ENCODE results near the gene GPR33.
"Not testable (repeated sequence)": the region's sequence is repeated elsewhere in the genome, so short reads cannot be mapped to it uniquely, and the experiment has no call there.

GPR33 gene, protein sequence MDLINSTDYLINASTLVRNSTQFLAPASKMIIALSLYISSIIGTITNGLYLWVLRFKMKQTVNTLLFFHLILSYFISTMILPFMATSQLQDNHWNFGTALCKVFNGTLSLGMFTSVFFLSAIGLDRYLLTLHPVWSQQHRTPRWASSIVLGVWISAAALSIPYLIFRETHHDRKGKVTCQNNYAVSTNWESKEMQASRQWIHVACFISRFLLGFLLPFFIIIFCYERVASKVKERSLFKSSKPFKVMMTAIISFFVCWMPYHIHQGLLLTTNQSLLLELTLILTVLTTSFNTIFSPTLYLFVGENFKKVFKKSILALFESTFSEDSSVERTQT

DNA sequence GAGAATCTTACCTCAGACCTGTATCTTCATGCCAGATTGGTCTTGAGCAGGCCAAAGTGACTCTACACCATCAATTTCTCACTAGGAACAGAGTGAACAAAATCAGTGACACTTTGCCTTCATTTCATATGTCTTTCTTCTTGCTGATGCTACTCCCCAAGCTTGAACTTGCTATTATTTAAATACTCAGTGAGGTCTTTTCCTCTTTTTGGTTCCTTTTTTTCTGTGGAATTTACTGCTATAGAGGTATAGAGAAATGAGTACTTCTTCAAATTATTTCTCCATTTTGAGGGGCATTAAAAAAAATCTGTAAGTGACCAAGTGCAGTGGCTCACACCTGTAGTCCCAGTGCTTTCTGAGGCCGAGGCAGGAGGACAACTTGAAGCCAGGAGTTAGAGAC lies at the start of gene GPR33:
Gene GPR33, minus strand, starts transcription at position 154 of the 400 bp plus-strand sequence. CDS start 4,074 bp downstream, outside the sequence.
- no peak for DNase-seq (ENCODE audit: low read depth in 2 of 2)

DNA sequence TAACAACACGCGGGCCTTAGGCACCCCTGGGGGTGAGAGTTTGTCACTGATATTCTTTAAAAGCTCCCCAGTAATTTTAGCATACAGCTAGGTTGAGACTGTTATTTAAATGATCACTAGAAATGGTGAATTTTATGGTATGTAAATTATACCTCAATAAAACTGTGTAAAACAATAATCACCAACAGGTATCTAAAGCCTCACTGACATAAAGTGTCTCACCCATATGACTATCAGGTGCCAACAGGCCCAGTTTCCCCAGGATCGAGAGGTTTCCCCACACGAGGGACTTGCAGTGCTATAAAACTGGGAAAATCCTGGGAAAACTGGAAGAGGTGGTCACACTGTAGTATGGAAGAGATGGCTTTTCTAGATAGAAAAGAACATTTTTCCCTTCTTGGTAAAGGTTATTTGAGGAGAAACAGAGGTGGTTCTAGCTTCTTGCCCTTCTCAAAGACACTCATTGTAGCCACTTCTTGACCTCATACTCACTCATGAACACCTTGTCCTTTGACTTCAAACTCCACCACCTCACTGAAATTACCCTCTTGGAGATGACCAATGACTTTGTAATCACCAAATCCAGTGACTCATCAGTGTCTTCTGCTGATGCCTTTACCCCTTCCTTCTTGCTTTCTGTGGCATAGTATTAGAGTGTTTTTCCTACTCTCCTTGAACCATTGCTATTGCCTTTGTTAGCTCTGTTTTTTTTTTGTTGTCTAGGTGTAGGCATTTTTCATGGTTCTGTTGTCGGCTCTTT lies 48.5 kb upstream of the GPR33 start:
- DNase-seq (ENCODE audit: low read depth in 2 of 2): no peak

DNA sequence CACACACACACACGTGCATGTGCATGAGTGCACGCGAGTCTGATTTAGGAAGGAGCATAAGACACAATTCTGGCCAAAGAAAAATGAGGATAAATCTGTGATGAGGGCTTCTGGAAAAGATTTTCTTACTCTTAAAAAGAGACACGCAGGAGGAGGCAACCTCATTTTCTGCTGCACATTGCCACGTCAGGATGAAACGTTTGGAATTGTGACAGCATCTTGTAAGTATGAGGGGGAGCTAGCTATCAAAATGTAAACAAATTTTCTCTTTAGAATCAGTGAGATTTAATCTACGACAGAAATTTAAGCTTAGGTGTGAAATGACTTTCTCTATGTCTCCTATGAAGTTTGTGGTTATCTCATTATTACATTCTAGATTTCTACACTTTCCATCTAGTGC lies 42.3 kb upstream of the GPR33 start:
- DNase-seq (ENCODE audit: low read depth in 2 of 2): no peak

DNA sequence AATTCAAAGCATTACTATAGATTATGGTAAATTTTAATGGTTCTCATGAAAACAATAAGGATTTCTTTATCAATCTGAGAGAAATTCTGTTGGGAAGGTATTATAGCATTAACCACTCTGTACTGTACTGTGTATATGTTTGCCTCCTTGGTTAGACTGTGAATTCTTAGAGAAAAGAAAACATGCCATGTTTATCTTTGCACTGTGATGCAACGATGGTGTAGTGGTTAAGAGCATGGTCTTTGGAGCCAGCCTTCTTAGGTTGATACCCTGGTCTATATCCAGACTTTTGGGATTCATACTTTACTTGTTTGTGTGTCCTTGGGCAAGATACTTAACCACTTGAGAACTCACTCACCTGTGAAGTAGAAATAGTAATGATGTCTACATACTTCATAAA lies 41.2 kb upstream of the GPR33 start:
- no peak for DNase-seq (ENCODE audit: low read depth in 2 of 2)

DNA sequence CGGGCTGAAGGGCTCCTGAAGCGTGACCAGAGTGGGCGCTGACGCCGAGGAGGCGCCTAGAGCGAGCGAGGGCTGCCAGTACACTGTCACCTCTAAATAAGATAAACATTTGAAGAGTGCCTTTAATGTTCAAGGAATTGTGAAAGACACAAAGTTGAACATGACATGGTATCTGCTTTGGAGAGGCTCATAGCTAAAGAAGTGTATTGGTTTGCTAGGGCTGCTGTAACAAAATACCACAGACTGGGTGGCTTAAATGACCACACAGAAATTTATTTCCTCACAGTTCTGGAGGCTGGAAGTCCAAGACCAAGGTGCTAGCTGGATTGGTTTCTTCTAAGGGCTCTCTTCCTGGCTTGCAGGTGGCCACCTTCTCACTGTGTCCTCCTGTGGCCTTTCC lies 39.7 kb upstream of the GPR33 start:
- DNase-seq (ENCODE audit: low read depth in 2 of 2): no peak

DNA sequence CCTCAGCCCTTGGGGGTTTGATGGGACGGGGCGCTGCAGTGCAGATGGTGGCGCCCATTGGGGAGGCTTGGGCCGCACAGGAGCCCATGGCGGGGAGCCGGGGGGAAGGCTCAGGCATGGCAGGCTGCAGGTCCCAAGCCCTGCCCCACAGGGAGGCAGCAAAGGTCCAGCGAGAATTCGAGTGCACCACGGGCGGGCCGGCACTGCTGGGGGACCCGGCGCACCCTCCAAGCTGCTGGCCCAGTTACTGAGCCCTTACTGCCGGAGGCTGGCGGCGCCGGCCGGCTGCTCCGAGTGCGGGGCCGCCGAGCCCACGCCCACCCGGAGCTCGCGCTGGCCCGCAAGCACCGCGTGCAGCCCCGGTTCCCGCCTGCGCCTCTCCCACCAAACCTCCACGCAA lies 39.2 kb upstream of the GPR33 start:
- no peak for DNase-seq (ENCODE audit: low read depth in 2 of 2)

DNA sequence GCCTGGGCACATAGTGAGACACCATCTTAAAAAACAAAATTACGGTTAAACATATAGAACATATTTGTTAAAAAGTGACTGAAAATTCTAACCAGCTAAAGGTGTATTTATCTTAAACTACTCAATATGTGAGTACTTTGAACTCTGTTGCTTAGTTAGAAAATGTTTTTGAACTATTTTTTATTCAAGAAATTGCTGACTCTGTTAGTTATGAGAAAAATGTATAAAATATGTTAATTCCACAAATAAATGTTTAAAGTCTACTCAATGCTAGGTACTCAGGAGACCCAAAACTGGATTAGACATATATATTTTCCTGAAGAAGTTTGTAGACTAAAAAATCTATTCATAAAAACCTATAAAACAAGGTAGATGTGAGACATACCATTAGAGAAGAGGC lies 23.0 kb upstream of the GPR33 start:
- no peak for DNase-seq (ENCODE audit: low read depth in 2 of 2)

DNA sequence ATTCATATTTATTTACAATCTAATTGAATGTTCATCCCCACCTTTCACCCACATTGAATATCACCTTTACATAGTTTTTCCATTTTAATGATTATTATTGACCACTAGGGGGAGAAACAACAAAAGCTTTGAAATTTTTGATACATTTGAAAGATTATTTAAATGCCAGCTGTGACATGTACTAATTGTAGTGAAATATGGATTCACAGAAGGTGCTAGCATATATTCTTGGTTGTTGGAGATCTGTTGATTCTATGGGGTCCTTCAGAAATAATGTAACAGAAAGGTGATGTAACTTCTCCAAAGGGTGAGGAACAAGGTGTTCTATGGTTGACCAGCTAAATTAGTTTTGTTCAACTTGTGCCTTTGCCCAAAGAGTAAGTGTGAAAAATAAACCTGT lies 22.4 kb upstream of the GPR33 start:
- DNase-seq (ENCODE audit: low read depth in 2 of 2): no peak

DNA sequence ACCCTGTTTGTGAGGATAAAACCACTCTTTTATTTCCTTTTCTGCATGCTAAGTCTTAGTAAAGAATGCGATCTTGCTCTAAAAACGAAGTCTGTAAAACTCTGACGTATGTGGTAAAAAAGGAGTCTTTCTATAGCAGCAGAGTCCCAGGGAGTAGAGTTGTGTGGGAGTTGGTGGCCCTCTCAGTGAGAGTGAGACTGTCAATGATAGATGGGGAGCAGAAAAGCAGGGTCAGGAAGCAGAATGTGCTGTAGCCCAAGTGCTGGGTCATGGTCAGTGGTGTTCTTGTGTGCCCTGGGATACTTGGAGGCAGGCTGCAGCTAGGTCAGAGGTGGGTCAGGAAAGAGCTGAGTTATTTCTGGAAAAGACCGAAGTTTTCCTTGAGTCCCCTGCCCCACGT lies 20.3 kb upstream of the GPR33 start:
- no peak for DNase-seq (ENCODE audit: low read depth in 2 of 2)

DNA sequence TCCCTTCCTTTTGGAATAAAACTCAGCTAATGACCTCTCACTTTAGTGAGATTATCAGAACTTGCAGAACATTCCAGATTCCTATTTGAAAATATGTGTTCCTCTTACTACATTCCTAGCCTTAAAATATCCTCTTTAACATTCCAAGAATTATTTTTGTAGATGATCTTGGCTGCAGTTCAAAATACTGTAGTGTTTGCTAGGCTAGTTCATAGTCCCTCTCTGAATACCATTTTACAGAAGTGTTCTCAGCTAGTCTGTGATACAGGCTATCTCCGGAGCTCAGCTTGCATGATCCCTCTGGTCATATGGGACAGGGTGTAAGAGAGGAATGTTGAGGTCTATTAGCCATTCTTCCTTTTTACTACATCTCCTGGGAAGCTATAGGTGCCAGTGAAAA lies 17.6 kb upstream of the GPR33 start:
- no peak for DNase-seq (ENCODE audit: low read depth in 2 of 2)

DNA sequence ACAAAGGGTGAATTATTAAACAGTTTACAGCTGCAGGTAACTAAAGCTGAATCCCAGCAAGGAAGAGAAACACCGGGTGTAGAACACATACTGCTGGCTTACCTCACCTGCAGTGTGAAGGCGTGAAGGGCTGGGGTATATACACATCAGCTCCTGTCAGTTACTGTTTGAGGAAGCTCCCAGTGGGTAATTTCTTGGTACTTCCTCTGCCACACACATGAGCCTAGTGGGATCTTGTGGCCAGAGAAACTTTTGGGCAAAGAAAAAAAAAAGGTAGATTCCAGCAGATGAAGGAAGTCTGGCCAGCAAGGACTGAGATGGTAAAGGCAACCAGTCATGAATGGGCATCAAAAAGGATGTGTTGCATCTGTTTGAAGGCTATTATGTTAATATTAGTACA lies 14.0 kb upstream of the GPR33 start:
- DNase-seq (ENCODE audit: low read depth in 2 of 2): no peak

DNA sequence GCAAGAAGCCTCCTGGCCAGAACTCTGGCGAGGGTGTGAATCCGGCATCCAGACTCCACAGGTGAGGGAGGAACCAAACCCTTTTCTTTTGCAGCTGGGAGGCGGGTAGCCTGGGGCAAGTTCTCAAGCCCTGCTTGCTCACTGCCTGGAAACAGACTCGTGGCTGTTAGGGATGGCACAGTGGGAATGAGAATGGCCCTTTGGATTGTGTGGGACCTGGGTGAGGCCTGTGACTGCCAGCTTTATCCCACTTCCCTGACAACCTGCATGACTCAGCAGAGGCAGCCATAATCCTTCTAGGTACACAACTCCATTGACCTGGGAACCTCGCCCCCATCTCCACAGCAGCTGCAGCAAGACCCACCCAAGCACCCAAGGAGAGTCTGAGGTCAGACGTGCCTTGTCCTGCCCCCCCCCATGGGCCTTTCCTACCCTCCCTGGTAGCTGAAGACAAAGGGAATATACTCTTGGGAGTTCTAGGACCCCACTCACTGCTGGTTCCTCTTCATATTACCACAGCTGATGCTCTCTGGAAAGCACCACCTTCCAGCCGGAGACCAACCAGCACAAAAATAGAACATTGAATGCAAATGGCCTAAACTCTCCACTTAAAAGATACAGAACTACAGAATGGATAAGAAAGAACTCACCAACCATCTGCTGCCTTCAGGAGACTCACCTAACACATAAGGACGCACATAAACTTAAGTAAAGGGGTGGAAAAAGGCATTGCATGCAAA lies 5.1 kb upstream of the GPR33 start:
- no peak for DNase-seq (ENCODE audit: low read depth in 2 of 2)

DNA sequence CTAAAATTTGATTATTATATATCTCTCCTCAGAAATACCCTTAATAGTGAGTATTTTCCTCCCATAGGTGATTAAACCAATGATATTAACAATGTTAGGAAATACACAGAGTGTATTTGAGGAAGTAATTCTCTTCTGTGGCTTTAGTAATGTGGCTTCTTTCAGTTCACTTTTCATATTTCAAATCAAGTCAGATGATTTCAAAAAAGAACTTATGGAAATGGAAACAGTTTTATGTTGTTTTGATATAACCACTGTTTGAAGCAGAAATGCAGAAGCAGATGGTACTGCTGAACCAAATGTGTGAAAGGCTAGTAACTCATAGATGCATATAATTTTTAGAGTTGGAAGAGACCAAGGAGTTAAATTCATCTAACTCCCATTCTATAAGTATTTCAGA lies 1.9 kb upstream of the GPR33 start:
- no peak for DNase-seq (ENCODE audit: low read depth in 2 of 2)

DNA sequence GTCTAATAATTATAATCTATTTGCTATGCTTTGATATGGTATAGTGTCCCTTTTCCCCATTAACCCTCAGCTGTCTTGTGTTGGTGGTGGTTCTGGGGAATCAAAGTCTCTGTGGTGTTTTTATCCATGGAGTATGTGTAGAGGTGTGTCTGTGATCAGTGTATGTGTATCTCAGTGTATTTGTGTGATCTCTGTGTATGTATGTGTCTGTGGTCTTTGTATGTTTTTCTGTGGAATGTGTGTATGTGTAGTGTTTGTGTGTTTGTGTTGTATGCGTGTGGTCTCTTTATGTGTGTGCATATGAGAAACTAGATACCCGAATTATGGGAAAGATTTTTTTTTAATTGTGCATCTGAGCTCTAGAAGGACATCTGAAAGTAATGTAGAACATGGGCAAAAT lies 1.1 kb downstream of the GPR33 start:
- DNase-seq (ENCODE audit: low read depth in 2 of 2): no peak

DNA sequence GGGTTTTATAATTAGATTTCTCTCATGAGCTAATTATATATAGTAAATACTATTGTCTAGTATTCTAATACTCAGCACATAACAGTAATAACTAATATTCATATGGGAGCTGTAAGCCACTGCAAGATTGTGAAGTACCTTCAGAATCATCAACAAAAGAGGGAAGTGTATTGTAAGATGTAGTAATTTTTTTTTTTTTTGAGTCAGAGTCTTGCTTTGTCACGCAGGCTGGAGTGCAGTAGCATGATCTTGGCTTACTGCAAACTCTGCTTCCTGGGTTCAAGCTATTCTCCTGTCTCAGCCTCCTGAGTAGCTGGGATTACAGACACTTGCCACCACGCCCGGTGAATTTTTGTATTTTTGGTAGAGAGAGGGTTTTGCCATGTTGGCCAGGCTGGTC lies 3.1 kb downstream of the GPR33 start:
- no peak for DNase-seq (ENCODE audit: low read depth in 2 of 2)

DNA sequence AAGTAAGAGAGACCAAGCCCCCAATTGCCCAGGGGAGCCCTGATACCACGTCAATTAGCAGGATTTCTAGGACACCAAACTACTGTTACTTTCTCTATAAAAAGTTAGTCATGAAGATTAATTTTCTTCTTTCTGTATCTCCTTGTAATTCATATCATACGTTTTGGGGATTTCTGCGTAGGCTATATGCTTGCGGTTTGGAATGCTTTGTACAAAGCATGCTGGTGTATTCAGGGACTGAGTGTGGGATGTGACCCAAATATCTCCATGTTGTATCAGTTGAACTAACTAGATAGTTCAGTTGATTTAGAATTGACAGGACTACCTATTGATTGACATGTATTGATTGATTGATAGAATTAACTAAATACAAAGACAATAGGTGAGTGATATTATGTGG lies 7.7 kb downstream of the GPR33 start:
- DNase-seq (ENCODE audit: low read depth in 2 of 2): no peak

DNA sequence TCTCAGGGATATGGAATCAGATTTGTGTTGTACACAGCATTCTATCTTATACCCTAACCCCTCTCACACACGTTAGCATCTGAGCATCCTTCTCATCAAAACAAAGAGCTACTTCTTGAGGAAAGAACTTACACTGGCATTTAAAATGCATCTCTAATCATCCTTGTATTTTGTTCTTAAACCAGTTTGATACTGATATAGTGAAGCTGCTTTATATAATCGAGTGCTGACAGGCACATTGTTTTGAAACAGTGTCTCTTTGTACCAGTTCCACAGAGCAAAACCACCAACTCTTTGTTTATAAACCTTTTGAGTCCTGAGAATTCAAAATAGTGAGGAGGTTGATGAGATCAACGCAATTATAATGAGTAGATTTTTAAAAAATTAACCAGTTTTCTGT lies 8.8 kb downstream of the GPR33 start:
- DNase-seq (ENCODE audit: low read depth in 2 of 2): no peak

DNA sequence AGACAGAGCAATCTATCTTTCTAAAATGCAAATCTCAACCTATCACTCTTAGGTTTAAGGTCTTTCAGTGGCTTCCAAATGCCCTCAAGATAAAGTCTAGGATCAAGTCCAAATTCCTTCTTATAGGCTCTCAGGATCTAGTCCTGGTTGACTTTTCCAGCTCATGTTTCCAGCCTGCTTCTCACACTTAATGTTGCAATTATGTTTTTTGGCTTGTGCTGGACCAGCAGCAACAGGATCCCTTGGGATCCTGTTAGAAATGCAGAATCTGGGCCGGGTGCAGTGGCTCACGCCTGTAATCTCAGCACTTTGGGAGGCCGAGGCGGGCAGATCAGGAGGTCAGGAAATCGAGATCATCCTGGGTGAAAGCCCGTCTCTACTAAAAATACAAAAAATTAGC lies 10.6 kb downstream of the GPR33 start:
- no peak for DNase-seq (ENCODE audit: low read depth in 2 of 2)

DNA sequence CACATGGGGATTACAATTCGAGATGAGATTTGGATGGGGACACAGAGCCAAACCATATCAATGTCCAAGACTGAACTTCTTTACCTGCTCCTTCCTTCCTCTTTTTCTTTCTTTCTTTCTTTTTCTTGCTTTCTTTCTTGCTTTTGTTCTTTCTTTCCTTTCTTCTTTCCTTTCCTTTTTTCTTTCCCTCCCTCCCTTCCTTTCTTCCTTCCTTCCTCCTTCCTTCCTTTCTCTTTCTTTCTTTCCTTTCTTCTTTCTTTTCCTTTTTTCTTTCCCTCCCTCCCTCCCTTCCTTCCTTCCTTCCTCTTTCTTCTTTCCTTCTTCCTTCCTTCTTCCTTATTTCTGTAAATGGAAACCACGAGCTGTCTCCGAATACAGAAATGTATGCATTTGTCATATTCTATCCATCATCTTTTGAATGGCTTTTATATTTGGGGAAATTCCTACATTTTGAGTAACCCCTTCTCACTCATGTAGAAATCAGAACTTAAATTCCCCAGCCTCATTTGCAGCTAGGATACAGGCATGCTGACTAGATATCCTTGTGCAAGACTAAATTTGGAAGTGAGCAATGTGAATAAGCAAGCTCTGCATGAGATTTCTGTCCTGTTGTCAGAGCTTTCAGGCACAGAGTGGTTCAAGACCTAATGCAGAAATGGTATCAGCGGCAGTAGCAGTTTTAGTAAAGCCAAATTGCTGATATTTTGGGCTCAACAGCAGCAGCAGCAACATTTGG lies 11.5 kb downstream of the GPR33 start:
- DNase-seq (ENCODE audit: low read depth in 2 of 2): no peak

DNA sequence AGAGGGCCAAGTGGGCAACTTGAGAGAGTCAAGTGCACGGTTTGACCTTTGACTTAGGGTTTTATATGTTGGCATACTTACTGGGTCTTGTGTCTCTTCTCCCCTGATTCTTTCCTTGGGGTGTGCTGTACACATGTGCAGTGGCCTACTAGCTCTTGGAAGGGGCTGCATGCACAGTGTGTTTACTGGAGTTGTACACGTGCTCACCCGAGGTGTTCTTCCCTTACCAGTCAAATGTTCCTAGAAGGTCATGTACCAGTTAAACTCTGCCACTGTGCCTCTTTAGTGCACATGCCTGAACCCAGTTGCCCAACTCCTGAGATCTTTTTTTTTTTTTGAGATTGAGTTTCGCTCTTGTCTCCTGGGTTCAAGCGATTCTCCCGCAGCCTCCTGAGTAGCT lies 21.3 kb downstream of the GPR33 start:
- DNase-seq (ENCODE audit: low read depth in 2 of 2): no peak

DNA sequence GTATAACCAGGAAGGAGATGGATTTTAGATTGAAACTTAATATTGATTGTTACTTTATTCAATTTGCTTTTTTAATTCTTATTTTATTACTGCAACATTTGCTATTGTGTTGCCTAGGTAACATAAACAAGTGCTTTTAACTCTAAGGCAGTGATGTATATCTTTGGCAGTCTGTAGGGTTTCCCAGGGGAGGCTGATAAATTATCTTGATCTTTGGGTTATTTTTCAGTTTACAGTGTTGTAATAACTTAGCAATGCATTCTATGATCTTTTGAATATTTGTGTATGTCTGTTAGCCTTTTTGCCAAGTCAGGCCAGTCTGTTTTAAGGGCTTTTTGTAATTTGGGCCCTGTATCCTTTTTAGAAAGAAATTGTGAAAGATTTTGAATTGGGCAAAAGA lies 22.7 kb downstream of the GPR33 start:
- DNase-seq (ENCODE audit: low read depth in 2 of 2): no peak

DNA sequence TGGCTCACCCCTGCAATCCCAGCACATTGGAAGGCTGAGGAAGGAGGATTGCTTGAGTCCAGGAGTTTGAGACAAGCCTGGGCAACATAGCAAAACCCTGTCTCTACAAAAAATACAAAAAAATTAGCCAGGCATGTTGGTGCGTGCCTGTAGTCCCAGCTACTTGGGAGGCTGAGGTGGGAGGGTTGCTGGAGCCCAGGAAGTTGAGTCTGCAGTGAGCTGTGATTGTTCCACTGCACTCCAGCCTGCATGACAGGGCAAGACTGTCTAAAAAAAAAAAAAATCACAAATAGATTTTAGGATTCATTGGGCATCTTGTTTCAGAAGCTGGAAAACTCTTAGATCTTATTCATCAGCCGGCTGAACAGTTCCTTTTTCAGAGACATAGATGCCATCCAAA lies 25.4 kb downstream of the GPR33 start:
- DNase-seq (ENCODE audit: low read depth in 2 of 2): not testable (repeated sequence)
